Upper lobe of left lung (tissue), 6 donors: ENCODE measurements around the gene PECR. TPM values are rescaled to one million over a fixed set of nuclear protein-coding genes. Genes with fewer than 3 reads are reported as not detected.
A peak's percentile ranks its signal among the peaks of the same experiment; 100 is the strongest.

ENCODE experiments used
- ATAC-seq, 2 donors: fragments of 200-7000 bp; cut with Tn5 transposase; one replicate each; pipeline ENCODE4 v1.9.1; 2022; ENCODE audit warnings: mild to moderate bottlenecking in 2 of 2, moderate library complexity in 2 of 2; ENCODE audit not compliant: low FRiP score in 2 of 2
- DNase-seq, 2 donors: peaks; one replicate each; pipeline ENCODE4 v3.0.0-alpha.2; 2019 to 2020
- H3K27ac ChIP-seq, 4 donors: fragments of 200-600 bp; sonication (generic); one replicate each; pipeline ENCODE4 v1.5.1; 2016 to 2019
- H3K27me3 ChIP-seq, 4 donors: fragments of 200-600 bp; sonication (generic); one replicate each; pipeline ENCODE4 v1.5.1; 2017 to 2019
- H3K36me3 ChIP-seq, 4 donors: fragments of 200-600 bp; sonication (generic); one replicate each; pipeline ENCODE4 v1.5.1; 2016 to 2019
- H3K4me1 ChIP-seq, 4 donors: fragments of 200-600 bp; sonication (generic); one replicate each; pipeline ENCODE4 v1.5.1; 2018 to 2019
- H3K4me3 ChIP-seq, 4 donors: fragments of 200-600 bp; sonication (generic); one replicate each; pipeline ENCODE4 v1.5.1; 2017 to 2019; ENCODE audit warnings: mild to moderate bottlenecking in 2 of 4, moderate library complexity in 1 of 4
- H3K9me3 ChIP-seq, 4 donors: fragments of 200-600 bp; sonication (generic); one replicate each; pipeline ENCODE4 v1.5.1; 2018 to 2019
- CTCF ChIP-seq, 6 experiments: fragments of 450-650 bp in 4 of 6; fragments of 200-600 bp in 2 of 6; sonication (generic) in 2 of 6; IDR thresholded peaks; one replicate each; pipeline ENCODE4 v1.5.1; 2016 to 2019; ENCODE audit warnings: antibody characterized with exemption in 6 of 6
- EP300 ChIP-seq, 4 donors: sonication (generic); formaldehyde crosslinking; IDR thresholded peaks; one replicate each; pipeline ENCODE4 v1.5.1; 2017; ENCODE audit warnings: antibody characterized with exemption in 4 of 4, control low read depth in 2 of 4
- POLR2A ChIP-seq, 4 donors: fragments of 450-650 bp; IDR thresholded peaks; one replicate each; pipeline ENCODE4 v1.5.1; 2016 to 2017; ENCODE audit warnings: antibody characterized with exemption in 4 of 4, mild to moderate bottlenecking in 2 of 4
- POLR2AphosphoS5 ChIP-seq, 2 donors: sonication (generic); formaldehyde crosslinking; IDR thresholded peaks; one replicate each; pipeline ENCODE4 v1.5.1; 2017; ENCODE audit warnings: antibody characterized with exemption in 2 of 2
- WGBS, 2 donors: methylation state at CpG; one replicate each; pipeline ENCODE4 v1.1.5; 2017 to 2018; 5-methylcytosine and 5-hydroxymethylcytosine counted together
- total RNA-seq, 6 donors: library from RNA; depleted of rRNA in 4 of 6; stranded (reverse); fragments of >200 nt in 4 of 6; gene quantifications; one replicate each; pipeline versions ENCODE4 v1.1.0 to v1.2.1, GENCODE V29; 2016 to 2021
- donor health status: DM: no; HTN: no; CAD: no; lungs with moderate emphysema.
- donor health status: DM: no; HTN: yes; CAD: no; lungs with severe emphysema.

The PECR gene
- total RNA-seq, 6 donors from 2014 or later: 11.9 to 39.8 (median 20.3) TPM

GRCh38 chr2:216016581-216016980, 65.0 kb downstream of the PECR start:
- DNase-seq (no peak), ATAC-seq (no peak)
- H3K36me3 ChIP-seq: no peaks in the 10 kb centered on the region
- H3K4me1 ChIP-seq: peaks cover 6 to 29% (median 9%) of the 10 kb centered on the region in 4 donors
- TF ChIP-seq EP300 (IDR thresholded peaks at IDR 0.05) (no peak), POLR2AphosphoS5 (IDR thresholded peaks at IDR 0.05) (no peak), CTCF (IDR thresholded peaks at IDR 0.05) (no peak), POLR2A (IDR thresholded peaks at IDR 0.05) (no peak)
- no peaks in the 10 kb centered on the region for H3K27me3 ChIP-seq
- no peak overlapping the region for H3K4me3 ChIP-seq
- 50 to 75% methylated on average over 1 of the region's 1 CpG for WGBS, 2 donors
- no peak overlapping the region for H3K27ac ChIP-seq
- H3K9me3 ChIP-seq: no peaks in the 10 kb centered on the region

DNA sequence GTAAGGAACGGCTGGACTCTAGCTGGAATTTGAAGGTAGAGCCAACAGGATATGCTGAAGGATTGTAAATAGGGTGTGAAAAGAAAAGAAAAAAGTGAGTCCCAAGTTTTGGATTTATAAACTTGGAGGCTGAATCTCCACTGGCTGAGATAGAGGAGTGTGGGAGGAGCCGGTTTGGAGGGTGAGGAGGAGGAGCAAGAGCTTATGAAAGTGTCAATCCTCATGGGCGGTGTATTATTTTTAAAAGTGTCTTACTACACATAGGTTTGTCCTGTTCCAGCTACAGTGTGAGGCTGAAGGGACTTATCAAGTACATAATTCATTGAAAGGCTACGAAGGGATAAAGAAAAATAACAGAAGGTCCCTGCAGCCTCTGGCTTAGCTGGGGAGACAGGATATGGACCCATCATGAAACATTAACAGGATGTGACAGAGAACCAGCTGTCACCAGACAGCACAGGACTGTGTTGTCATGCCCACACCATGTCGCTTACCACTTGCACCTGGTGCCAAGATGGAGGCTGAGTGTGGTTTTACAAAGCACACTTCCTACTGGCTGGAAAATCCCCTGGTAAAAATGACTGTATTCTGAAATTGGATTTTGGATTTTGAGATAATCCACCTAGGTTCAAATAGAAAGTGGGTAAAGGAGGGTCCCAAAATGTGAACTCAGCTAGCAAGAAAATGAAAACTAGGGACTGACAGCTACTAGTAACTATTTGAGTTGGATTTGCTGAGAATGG, 65.7 kb downstream of the PECR start:
- no peak for ATAC-seq
- Histone ChIP-seq H3K36me3 (no peaks in the 10 kb centered on the region), H3K4me1 (peaks cover 7 to 31% (median 10%) of the 10 kb centered on the region in 4 donors), H3K27me3 (no peaks in the 10 kb centered on the region), H3K4me3 (no peak overlapping the region), H3K9me3 (no peaks in the 10 kb centered on the region), H3K27ac (no peak overlapping the region)
- DNase-seq: no peak
- TF ChIP-seq EP300 (IDR thresholded peaks at IDR 0.05) (no peak), POLR2A (IDR thresholded peaks at IDR 0.05) (no peak), CTCF (IDR thresholded peaks at IDR 0.05) (no peak), POLR2AphosphoS5 (IDR thresholded peaks at IDR 0.05) (peak in 1 of 2 donors; percentile 12)
- WGBS, 2 donors: 62 to 69% methylated on average over 5 of the region's 5 CpGs

DNA sequence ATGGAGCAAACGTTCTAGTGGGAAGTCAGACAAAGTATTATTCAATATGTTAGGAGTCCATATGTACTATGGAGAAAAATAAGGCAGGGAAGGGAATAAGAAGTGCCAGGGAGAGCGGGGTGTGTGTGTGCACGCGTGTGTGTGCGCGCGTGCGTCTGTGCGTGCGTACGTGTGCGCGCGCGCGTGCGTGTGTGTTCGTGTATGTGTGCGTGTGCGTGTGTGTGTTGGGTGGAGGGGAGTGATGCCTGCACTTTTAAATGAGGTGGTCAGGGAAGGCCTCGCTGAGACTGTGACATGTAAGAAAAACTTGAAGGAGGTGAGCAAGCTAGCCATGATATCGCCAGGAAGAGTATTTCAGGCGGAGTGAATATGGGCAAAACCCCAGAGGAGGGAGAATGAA, 66.6 kb downstream of the PECR start:
- H3K4me1 ChIP-seq: peaks cover 7 to 31% (median 10%) of the 10 kb centered on the region in 4 donors
- peak in 1 of 2 donors; percentile 50 for DNase-seq
- H3K27ac ChIP-seq: no peak overlapping the region
- no peaks in the 10 kb centered on the region for H3K27me3 ChIP-seq
- no peak for TF ChIP-seq POLR2A (IDR thresholded peaks at IDR 0.05)
- TF ChIP-seq CTCF (IDR thresholded peaks at IDR 0.05): no peak
- no peak for TF ChIP-seq POLR2AphosphoS5 (IDR thresholded peaks at IDR 0.05)
- TF ChIP-seq EP300 (IDR thresholded peaks at IDR 0.05): no peak
- H3K9me3 ChIP-seq: no peaks in the 10 kb centered on the region
- WGBS, 2 donors: 90 to 91% methylated on average over 23 of the region's 23 CpGs
- H3K4me3 ChIP-seq: no peak overlapping the region
- no peak for ATAC-seq
- H3K36me3 ChIP-seq: no peaks in the 10 kb centered on the region

GRCh38 chr2:216014006-216014405, 67.6 kb downstream of the PECR start:
- Histone ChIP-seq H3K36me3 (no peaks in the 10 kb centered on the region), H3K27me3 (no peaks in the 10 kb centered on the region), H3K4me3 (peak overlapping the region in 1 of 4 donors; percentile 66), H3K9me3 (no peaks in the 10 kb centered on the region), H3K4me1 (peaks cover 7 to 31% (median 10%) of the 10 kb centered on the region in 4 donors), H3K27ac (no peak overlapping the region)
- no peak for ATAC-seq
- WGBS, 2 donors: 90 to 91% methylated on average over 8 of the region's 8 CpGs
- DNase-seq: no peak
- TF ChIP-seq POLR2A (IDR thresholded peaks at IDR 0.05): no peak
- no peak for TF ChIP-seq EP300 (IDR thresholded peaks at IDR 0.05)
- TF ChIP-seq POLR2AphosphoS5 (IDR thresholded peaks at IDR 0.05): no peak
- TF ChIP-seq CTCF (IDR thresholded peaks at IDR 0.05): no peak
